ENCODE data around the gene PCBD1.

The PCBD1 gene

DNA sequence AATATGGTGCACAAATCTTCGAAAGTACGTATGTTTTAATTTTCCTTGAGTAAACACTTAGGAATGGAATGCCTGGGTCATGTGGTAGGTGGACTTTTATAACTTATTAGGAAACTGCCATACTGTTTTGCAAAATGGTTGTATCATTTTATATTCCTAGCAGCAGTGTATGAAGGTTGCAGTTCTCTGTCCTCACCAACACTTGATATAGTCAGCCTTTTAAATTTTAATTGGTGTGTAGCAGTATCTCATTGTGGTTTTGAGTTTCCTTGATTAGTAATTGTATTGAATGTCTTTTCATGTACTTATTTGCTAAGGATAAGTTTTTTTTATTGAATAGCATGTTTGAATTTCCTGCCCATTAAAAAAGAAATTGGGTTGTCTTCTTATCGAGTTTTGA, 926 bp upstream of the PCBD1 start:
- no peak overlapping the region for H3K4me3 ChIP-seq (ENCODE audit: low read length)
- H3K36me3 ChIP-seq (ENCODE audit: insufficient read depth, low read length): no peaks in the 10 kb centered on the region
- H2AFZ ChIP-seq (ENCODE audit: low read depth, low read length): no peak overlapping the region
- no peaks in the 10 kb centered on the region for H3K27me3 ChIP-seq (ENCODE audit: insufficient read depth, low read length)
- peaks cover 9% of the 10 kb centered on the region for H3K4me1 ChIP-seq (ENCODE audit: insufficient read depth, low read length)
- no peaks in the 10 kb centered on the region for H3K9me3 ChIP-seq (ENCODE audit: low read length)

GRCh38 chr10:70886921-70887665, 1.3 kb downstream of the PCBD1 start:
- H3K9me3 ChIP-seq (ENCODE audit: low read length): no peaks in the 10 kb centered on the region
- H2AFZ ChIP-seq (ENCODE audit: low read depth, low read length): peak overlapping the region; percentile 90
- H3K4me1 ChIP-seq (ENCODE audit: insufficient read depth, low read length): peaks cover 9% of the 10 kb centered on the region
- H3K4me3 ChIP-seq (ENCODE audit: low read length): peak overlapping the region; percentile 76
- H3K36me3 ChIP-seq (ENCODE audit: insufficient read depth, low read length): peaks cover 6% of the 10 kb centered on the region
- no peaks in the 10 kb centered on the region for H3K27me3 ChIP-seq (ENCODE audit: insufficient read depth, low read length)

GRCh38 chr10:70885931-70886903, 2.1 kb downstream of the PCBD1 start:
- Histone ChIP-seq H3K9me3 (ENCODE audit: low read length) (no peaks in the 10 kb centered on the region), H2AFZ (ENCODE audit: low read depth, low read length) (no peak overlapping the region), H3K27me3 (ENCODE audit: insufficient read depth, low read length) (no peaks in the 10 kb centered on the region), H3K4me3 (ENCODE audit: low read length) (no peak overlapping the region), H3K36me3 (ENCODE audit: insufficient read depth, low read length) (peaks cover 13% of the 10 kb centered on the region), H3K4me1 (ENCODE audit: insufficient read depth, low read length) (peaks cover 9% of the 10 kb centered on the region)

DNA sequence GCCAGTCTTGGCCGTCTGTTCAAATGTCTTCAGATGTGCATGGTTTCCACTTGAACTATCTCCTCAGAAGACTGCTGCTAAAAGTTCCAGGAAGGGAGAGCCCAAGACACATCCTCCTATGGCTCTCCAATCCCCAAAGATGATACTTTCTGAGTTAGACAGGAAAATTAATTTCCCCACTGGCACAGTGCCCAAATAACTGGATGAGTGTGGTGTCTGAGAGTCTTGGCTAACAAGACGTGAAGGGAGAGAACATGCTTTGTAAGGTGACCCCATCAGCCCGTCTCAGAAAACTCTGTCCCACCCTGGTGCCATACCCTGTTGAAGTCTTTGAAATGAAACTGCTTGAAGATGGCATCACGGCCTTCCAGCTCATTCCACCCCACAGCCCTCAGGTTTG, 2.9 kb downstream of the PCBD1 start:
- peaks cover 13% of the 10 kb centered on the region for H3K36me3 ChIP-seq (ENCODE audit: insufficient read depth, low read length)
- H3K27me3 ChIP-seq (ENCODE audit: insufficient read depth, low read length): no peaks in the 10 kb centered on the region
- no peaks in the 10 kb centered on the region for H3K9me3 ChIP-seq (ENCODE audit: low read length)
- H2AFZ ChIP-seq (ENCODE audit: low read depth, low read length): no peak overlapping the region
- peaks cover 4% of the 10 kb centered on the region for H3K4me1 ChIP-seq (ENCODE audit: insufficient read depth, low read length)
- H3K4me3 ChIP-seq (ENCODE audit: low read length): no peak overlapping the region

DNA sequence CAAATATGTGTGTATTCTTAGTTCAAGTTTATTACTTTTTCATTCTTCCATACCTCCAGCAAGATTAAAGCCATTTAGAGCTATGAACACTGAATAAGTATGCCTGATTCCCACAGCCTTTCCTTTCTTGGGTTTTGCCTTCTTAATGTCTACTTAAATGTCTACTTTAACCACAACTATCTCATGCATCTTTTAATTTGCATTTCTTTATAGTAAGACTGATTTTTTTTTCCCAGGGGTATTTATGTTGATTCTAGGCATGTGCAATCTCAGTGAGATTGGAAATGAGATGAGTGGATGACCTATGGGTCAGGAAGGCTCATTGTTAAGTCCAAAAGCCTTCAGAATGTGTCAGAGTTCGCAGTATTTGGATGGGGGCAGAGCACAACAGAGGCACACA, 3.6 kb downstream of the PCBD1 start:
- Histone ChIP-seq H3K36me3 (ENCODE audit: insufficient read depth, low read length) (peaks cover 13% of the 10 kb centered on the region), H3K27me3 (ENCODE audit: insufficient read depth, low read length) (no peaks in the 10 kb centered on the region), H3K4me1 (ENCODE audit: insufficient read depth, low read length) (peaks cover 4% of the 10 kb centered on the region), H3K4me3 (ENCODE audit: low read length) (no peak overlapping the region), H3K9me3 (ENCODE audit: low read length) (no peaks in the 10 kb centered on the region), H2AFZ (ENCODE audit: low read depth, low read length) (no peak overlapping the region)

- Histone ChIP-seq H3K9me3 (ENCODE audit: low read length) (no peaks in the 10 kb centered on the region), H2AFZ (ENCODE audit: low read depth, low read length) (no peak overlapping the region), H3K4me1 (ENCODE audit: insufficient read depth, low read length) (no peaks in the 10 kb centered on the region), H3K27me3 (ENCODE audit: insufficient read depth, low read length) (no peaks in the 10 kb centered on the region), H3K4me3 (ENCODE audit: low read length) (no peak overlapping the region), H3K36me3 (ENCODE audit: insufficient read depth, low read length) (peaks cover 50% of the 10 kb centered on the region)
These were observed 8.3 kb downstream of the PCBD1 start for GRCh38 chr10:70880077-70880534.

- H3K4me1 ChIP-seq (ENCODE audit: insufficient read depth, low read length): no peaks in the 10 kb centered on the region
- H3K36me3 ChIP-seq (ENCODE audit: insufficient read depth, low read length): peaks cover 50% of the 10 kb centered on the region
- no peaks in the 10 kb centered on the region for H3K27me3 ChIP-seq (ENCODE audit: insufficient read depth, low read length)
- H3K4me3 ChIP-seq (ENCODE audit: low read length): no peak overlapping the region
- no peaks in the 10 kb centered on the region for H3K9me3 ChIP-seq (ENCODE audit: low read length)
- no peak overlapping the region for H2AFZ ChIP-seq (ENCODE audit: low read depth, low read length)
These were observed 9.2 kb downstream of the PCBD1 start for GRCh38 chr10:70879207-70879606.

DNA sequence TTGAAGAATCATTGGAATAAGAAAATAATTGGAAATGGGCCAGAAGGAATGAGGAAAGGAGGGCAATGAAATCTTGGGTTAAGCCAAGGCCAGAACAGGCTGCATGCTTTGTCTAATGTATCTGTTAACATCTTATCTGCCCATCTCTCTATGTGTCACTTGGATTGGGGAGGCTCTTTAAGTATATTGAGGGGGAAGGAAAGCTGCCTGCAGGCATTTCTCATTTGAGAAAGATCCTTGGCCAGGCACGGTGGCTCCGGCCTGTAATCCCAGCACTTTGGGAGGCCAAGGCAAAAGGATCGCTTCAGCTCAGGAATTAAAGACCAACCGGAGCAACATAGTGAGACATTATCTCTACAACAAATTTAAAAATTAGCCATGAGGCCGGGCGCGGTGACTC, 14.3 kb downstream of the PCBD1 start:
- Histone ChIP-seq H3K27me3 (ENCODE audit: insufficient read depth, low read length) (no peaks in the 10 kb centered on the region), H2AFZ (ENCODE audit: low read depth, low read length) (no peak overlapping the region), H3K4me3 (ENCODE audit: low read length) (no peak overlapping the region), H3K36me3 (ENCODE audit: insufficient read depth, low read length) (peaks cover 65% of the 10 kb centered on the region), H3K4me1 (ENCODE audit: insufficient read depth, low read length) (no peaks in the 10 kb centered on the region), H3K9me3 (ENCODE audit: low read length) (no peaks in the 10 kb centered on the region)

GRCh38 chr10:70872291-70872690, 16.1 kb downstream of the PCBD1 start:
- Histone ChIP-seq H3K4me1 (ENCODE audit: insufficient read depth, low read length) (no peaks in the 10 kb centered on the region), H3K9me3 (ENCODE audit: low read length) (no peaks in the 10 kb centered on the region), H3K4me3 (ENCODE audit: low read length) (no peak overlapping the region), H3K27me3 (ENCODE audit: insufficient read depth, low read length) (no peaks in the 10 kb centered on the region), H2AFZ (ENCODE audit: low read depth, low read length) (no peak overlapping the region), H3K36me3 (ENCODE audit: insufficient read depth, low read length) (peaks cover 59% of the 10 kb centered on the region)

- Histone ChIP-seq H3K4me3 (ENCODE audit: low read length) (no peak overlapping the region), H3K9me3 (ENCODE audit: low read length) (no peaks in the 10 kb centered on the region), H2AFZ (ENCODE audit: low read depth, low read length) (no peak overlapping the region), H3K36me3 (ENCODE audit: insufficient read depth, low read length) (peaks cover 33% of the 10 kb centered on the region), H3K4me1 (ENCODE audit: insufficient read depth, low read length) (no peaks in the 10 kb centered on the region), H3K27me3 (ENCODE audit: insufficient read depth, low read length) (no peaks in the 10 kb centered on the region)
These were observed 21.9 kb downstream of the PCBD1 start for GRCh38 chr10:70866424-70866823.

- Histone ChIP-seq H2AFZ (ENCODE audit: low read depth, low read length) (no peak overlapping the region), H3K36me3 (ENCODE audit: insufficient read depth, low read length) (peaks cover 39% of the 10 kb centered on the region), H3K9me3 (ENCODE audit: low read length) (no peaks in the 10 kb centered on the region), H3K4me3 (ENCODE audit: low read length) (no peak overlapping the region), H3K4me1 (ENCODE audit: insufficient read depth, low read length) (no peaks in the 10 kb centered on the region), H3K27me3 (ENCODE audit: insufficient read depth, low read length) (no peaks in the 10 kb centered on the region)
These were observed 23.4 kb downstream of the PCBD1 start for GRCh38 chr10:70864935-70865334.

DNA sequence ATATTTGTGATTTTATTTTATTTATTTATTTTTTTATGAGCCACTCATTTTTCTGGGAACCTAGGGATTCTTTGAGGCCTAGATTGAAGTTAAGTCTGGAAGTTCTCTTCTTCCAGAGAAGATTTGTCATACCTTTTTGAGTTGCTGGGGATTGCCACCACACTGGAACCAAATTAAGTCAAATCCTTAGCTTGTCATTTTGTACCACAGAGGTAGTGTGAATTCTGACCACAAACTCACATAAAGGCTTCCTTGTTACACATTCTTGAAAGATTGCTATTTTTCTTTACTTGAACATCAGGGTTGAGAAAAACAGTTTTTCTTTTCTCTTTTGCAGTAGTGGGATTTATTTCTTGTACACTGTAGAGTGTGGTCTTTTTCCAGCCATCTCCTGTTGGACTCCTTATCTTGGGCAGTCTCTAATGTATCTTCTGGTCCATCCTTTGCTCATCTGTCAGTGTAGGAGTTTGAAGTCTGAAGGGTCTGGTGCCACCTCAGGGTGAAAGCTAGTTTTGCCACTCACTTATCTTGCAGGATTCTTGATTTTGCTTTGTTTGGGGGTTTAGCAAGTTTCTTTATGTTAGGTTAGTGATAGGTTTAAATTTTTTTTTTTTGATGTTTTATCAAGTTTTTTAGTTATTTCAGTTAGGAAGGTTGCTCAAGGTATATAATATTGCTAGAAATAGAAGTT, 24.8 kb downstream of the PCBD1 start:
- Histone ChIP-seq H3K4me1 (ENCODE audit: insufficient read depth, low read length) (no peaks in the 10 kb centered on the region), H3K4me3 (ENCODE audit: low read length) (no peak overlapping the region), H3K27me3 (ENCODE audit: insufficient read depth, low read length) (no peaks in the 10 kb centered on the region), H2AFZ (ENCODE audit: low read depth, low read length) (no peak overlapping the region), H3K9me3 (ENCODE audit: low read length) (no peaks in the 10 kb centered on the region), H3K36me3 (ENCODE audit: insufficient read depth, low read length) (peaks cover 41% of the 10 kb centered on the region)

Data from neuron (in vitro differentiated cells).